H9 (cell line): ENCODE results near the gene SRM. TPM values are rescaled to one million over a fixed set of nuclear protein-coding genes. Genes with fewer than 3 reads are reported as not detected.

ENCODE experiments used
- DNase-seq: peaks from one replicate; pipeline ENCODE4 v3.0.0-alpha.2; 2017
- H2AFZ ChIP-seq: one replicate; pipeline ENCODE4 v1.6.1; 2013; ENCODE audit warnings: mild to moderate bottlenecking, low read length, control low read depth, moderate library complexity
- H2AK5ac ChIP-seq: 2 replicates; pipeline ENCODE4 v1.6.1; 2013; ENCODE audit warnings: low read length, control low read depth, mixed read lengths; ENCODE audit not compliant: insufficient read length
- H2BK120ac ChIP-seq: one replicate; pipeline ENCODE4 v1.6.1; 2013; ENCODE audit warnings: low read depth, mild to moderate bottlenecking, low read length, control low read depth, inconsistent platforms; ENCODE audit not compliant: poor library complexity, severe bottlenecking
- H2BK12ac ChIP-seq: 2 replicates; pipeline ENCODE4 v1.6.1; 2013; ENCODE audit warnings: low read length, control low read depth, mixed read lengths, low read depth; ENCODE audit not compliant: insufficient read length
- H2BK15ac ChIP-seq: 2 replicates; pipeline ENCODE4 v1.6.1; 2013; ENCODE audit warnings: low read depth, low read length, control low read depth
- H2BK20ac ChIP-seq: one replicate; pipeline ENCODE4 v1.6.1; 2013; ENCODE audit warnings: low read depth, mild to moderate bottlenecking, low read length, control low read depth, inconsistent platforms; ENCODE audit not compliant: poor library complexity, severe bottlenecking
- H2BK5ac ChIP-seq: 2 replicates; pipeline ENCODE4 v1.6.1; 2013; ENCODE audit warnings: low read length, control low read depth, mixed read lengths; ENCODE audit not compliant: insufficient read length
- H3K14ac ChIP-seq: 2 replicates; pipeline ENCODE4 v1.6.1; 2013; ENCODE audit warnings: low read length, control low read depth; ENCODE audit not compliant: insufficient read depth
- H3K18ac ChIP-seq: 2 replicates; pipeline ENCODE4 v1.6.1; 2013; ENCODE audit warnings: low read depth, mild to moderate bottlenecking, mixed read lengths, low read length, control low read depth; ENCODE audit not compliant: insufficient read length
- H3K23ac ChIP-seq: 2 replicates; pipeline ENCODE4 v1.6.1; 2013; ENCODE audit warnings: low read length, control low read depth, mixed read lengths, low read depth; ENCODE audit not compliant: insufficient read length
- H3K23me2 ChIP-seq: 2 replicates; pipeline ENCODE4 v1.6.1; 2013; ENCODE audit warnings: low read depth, mild to moderate bottlenecking, mixed read lengths, low read length, control low read depth; ENCODE audit not compliant: insufficient read length, poor library complexity, severe bottlenecking
- H3K27ac ChIP-seq: 2 replicates; pipeline ENCODE4 v1.5.1; 2013; ENCODE audit warnings: low read length, control low read depth, mixed read lengths, low read depth; ENCODE audit not compliant: insufficient read length
- H3K27me3 ChIP-seq: 2 replicates; pipeline ENCODE4 v1.6.1; 2013; ENCODE audit warnings: low read length, control low read depth, inconsistent platforms; ENCODE audit not compliant: insufficient read depth
- H3K4ac ChIP-seq: 2 replicates; pipeline ENCODE4 v1.6.1; 2013; ENCODE audit warnings: low read depth, mild to moderate bottlenecking, control low read depth, inconsistent platforms, low read length, moderate library complexity
- H3K4me1 ChIP-seq: 2 replicates; pipeline ENCODE4 v1.6.1; 2013; ENCODE audit warnings: low read length, control low read depth, inconsistent platforms; ENCODE audit not compliant: insufficient read depth
- H3K4me2 ChIP-seq: 2 replicates; pipeline ENCODE4 v1.6.1; 2013; ENCODE audit warnings: low read length, control low read depth, mixed read lengths; ENCODE audit not compliant: insufficient read length, insufficient read depth
- H3K56ac ChIP-seq: 2 replicates; pipeline ENCODE4 v1.6.1; 2013; ENCODE audit warnings: low read depth, mild to moderate bottlenecking, mixed read lengths, low read length, control low read depth; ENCODE audit not compliant: insufficient read length
- H3K79me1 ChIP-seq: 2 replicates; pipeline ENCODE4 v1.6.1; 2013; ENCODE audit warnings: low read depth, mild to moderate bottlenecking, moderate library complexity, low read length, control low read depth, inconsistent platforms; ENCODE audit not compliant: insufficient read depth, poor library complexity, severe bottlenecking
- H3K79me2 ChIP-seq: 2 replicates; pipeline ENCODE4 v1.6.1; 2013; ENCODE audit warnings: low read length, control low read depth, inconsistent platforms; ENCODE audit not compliant: insufficient read depth
- H3K9ac ChIP-seq: 2 replicates; pipeline ENCODE4 v1.6.1; 2013; ENCODE audit warnings: low read length, control low read depth, mixed read lengths; ENCODE audit not compliant: insufficient read length; ENCODE audit errors: extremely low read depth
- H3K9me3 ChIP-seq: one replicate; pipeline ENCODE4 v1.6.1; 2013; ENCODE audit warnings: low read depth, low read length, inconsistent platforms; ENCODE audit not compliant: control insufficient read depth
- H3T11ph ChIP-seq: one replicate; pipeline ENCODE4 v1.6.1; 2013; ENCODE audit warnings: mild to moderate bottlenecking, low read length, control low read depth, inconsistent platforms
- H4K20me1 ChIP-seq: one replicate; pipeline ENCODE4 v1.6.1; 2013; ENCODE audit not compliant: control insufficient read depth, insufficient read length, insufficient read depth
- H4K5ac ChIP-seq: 2 replicates; pipeline ENCODE4 v1.6.1; 2013; ENCODE audit warnings: low read depth, mild to moderate bottlenecking, mixed read lengths, low read length, control low read depth; ENCODE audit not compliant: insufficient read length
- H4K8ac ChIP-seq: replicated peaks from 2 replicates; pipeline ENCODE4 v1.6.1; 2013; ENCODE audit warnings: low read length, control low read depth, mixed read lengths, low read depth; ENCODE audit not compliant: insufficient read length
- H4K91ac ChIP-seq: 2 replicates; pipeline ENCODE4 v1.6.1; 2013; ENCODE audit warnings: low read depth, mild to moderate bottlenecking, moderate library complexity, mixed read lengths, low read length, control low read depth; ENCODE audit not compliant: insufficient read length
- H3K27ac Mint-ChIP-seq, 3 experiments: 2 replicates in 2 of 3; 3 replicates in 1 of 3; pipeline ENCODE4 v1.8.0; 2020 to 2021; ENCODE audit warnings: mixed read lengths in 3 of 3, mild to moderate bottlenecking in 1 of 3, moderate library complexity in 1 of 3
- H3K27me3 Mint-ChIP-seq: 2 replicates; pipeline ENCODE4 v1.8.0; 2021; ENCODE audit warnings: low read depth, mild to moderate bottlenecking, moderate library complexity, mixed read lengths
- H3K36me3 Mint-ChIP-seq, 3 experiments: 2 replicates in 2 of 3; 3 replicates in 1 of 3; pipeline ENCODE4 v1.8.0; 2020 to 2021; ENCODE audit warnings: low read depth in 3 of 3, mixed read lengths in 3 of 3; ENCODE audit not compliant: insufficient read depth in 1 of 3
- H3K4me1 Mint-ChIP-seq, 2 experiments: 2 replicates each; pipeline ENCODE4 v1.8.0; 2020; ENCODE audit warnings: mixed read lengths in 2 of 2
- H3K4me3 Mint-ChIP-seq, 2 experiments: 2 replicates in 1 of 2; 3 replicates in 1 of 2; pipeline ENCODE4 v1.8.0; 2020 to 2021; ENCODE audit warnings: mild to moderate bottlenecking in 2 of 2, mixed read lengths in 2 of 2, moderate library complexity in 1 of 2
- H3K9me3 Mint-ChIP-seq, 2 experiments: 2 replicates in 1 of 2; 3 replicates in 1 of 2; pipeline ENCODE4 v1.8.0; 2020; ENCODE audit warnings: mild to moderate bottlenecking in 2 of 2, mixed read lengths in 2 of 2, moderate library complexity in 1 of 2
- CTCF ChIP-seq: fragments of 200-600 bp; sonication (generic); conservative IDR thresholded peaks from 3 replicates; pipeline ENCODE4 v1.8.0; 2021; ENCODE audit warnings: antibody characterized with exemption, mild to moderate bottlenecking
- WGBS: extraction: QIAGEN DNeasy Blood & Tissue Kit; methylation state at CpG from one replicate; pipeline ENCODE4 v1.1.7; 2013; ENCODE audit warnings: missing lambda C conversion rate, low lambda C conversion rate, mixed read lengths; ENCODE audit not compliant: insufficient read length; ENCODE audit errors: extremely low coverage; 5-methylcytosine and 5-hydroxymethylcytosine counted together
- total RNA-seq: library from RNA; stranded (reverse); gene quantifications from 2 replicates; pipeline ENCODE4 v1.2.1, GENCODE V29; 2021

The SRM gene
- total RNA-seq, 1 experiment from 2014 or later: 196 TPM

GRCh38 chr1:11045428-11046269 is 14.2 kb downstream of the SRM start:
- Mint-ChIP-seq H3K9me3 (no peaks in the 10 kb centered on the region), H3K4me1 (peaks cover 4 to 5% of the 10 kb centered on the region in 2 experiments), H3K27ac (peak overlapping the region in 1 of 3 experiments; percentile 23; a peak in 1 of 7 replicates), H3K4me3 (peak overlapping the region; percentile 44 to 53; a peak in 4 of 5 replicates), H3K36me3 (peaks cover 0 to 1% (median 0%) of the 10 kb centered on the region in 3 experiments; a peak in 1 of 7 replicates), H3K27me3 (no peaks in the 10 kb centered on the region)
- Histone ChIP-seq H3K4me1 (no peaks in the 10 kb centered on the region), H3K27me3 (no peaks in the 10 kb centered on the region), H3K4me2 (no peak overlapping the region), H4K91ac (no peak overlapping the region), H2AFZ (no peak overlapping the region), H2AK5ac (no peak overlapping the region), H3K79me2 (no peaks in the 10 kb centered on the region), H3K9me3 (no peaks in the 10 kb centered on the region), H3K23me2 (no peaks in the 10 kb centered on the region), H2BK20ac (no peak overlapping the region), H2BK12ac (no peak overlapping the region), H3K14ac (no peak overlapping the region), H3K4ac (no peak overlapping the region), H4K8ac (no peak overlapping the region), H2BK120ac (no peak overlapping the region), H3K79me1 (no peaks in the 10 kb centered on the region), H3K56ac (no peak overlapping the region), H4K20me1 (peaks cover 4% of the 10 kb centered on the region), H4K5ac (no peak overlapping the region), H2BK15ac (no peak overlapping the region), H3K27ac (no peak overlapping the region), H2BK5ac (no peak overlapping the region), H3T11ph (no peak overlapping the region), H3K23ac (no peak overlapping the region), H3K18ac (no peak overlapping the region), H3K9ac (no peak overlapping the region)
- DNase-seq: peak; percentile 93
- TF ChIP-seq CTCF: no peak
- no CpG with 5 or more reads among the region's 32 CpGs for WGBS
